Endothelial cell of umbilical vein (primary cell): ENCODE data around the gene ATG5. TPM values are rescaled to one million over a fixed set of nuclear protein-coding genes. Genes with fewer than 3 reads are reported as not detected.
"Not testable (repeated sequence)": the region's sequence is repeated elsewhere in the genome, so short reads cannot be mapped to it uniquely, and the experiment has no call there.

ENCODE experiments used
- BruUV-seq: library from RNA; stranded (reverse); fragments of 400-500 nt; replicated peaks from 2 replicates; lab custom pipeline; 2021; lab: Mats Ljungman, UMichigan
- CTCF ChIA-PET: fragments of 300-600, 350-600 bp; sonication (Branson Sonifier 250); formaldehyde crosslinking; loops from one replicate; lab custom pipeline; 2021; ENCODE audit warnings: antibody characterized with exemption, inconsistent platforms; lab: Charles Lee
- POLR2A ChIA-PET: fragments of 300-600, 350-600 bp; sonication (Branson Sonifier 250); formaldehyde crosslinking; loops from one replicate; lab custom pipeline; 2021; ENCODE audit warnings: antibody characterized with exemption, inconsistent platforms; lab: Charles Lee
- DNase-seq: peaks from one replicate; pipeline ENCODE4 v3.0.0-alpha.2; 2011; ENCODE audit warnings: low read depth, low spot score
- FAIRE-seq: peaks from 2 replicates; lab custom pipeline; 2011; peaks lifted over from hg19 to GRCh38; lab: Jason Lieb, UNC
- H2AFZ ChIP-seq: 2 replicates; pipeline ENCODE4 v1.6.0; 2012; ENCODE audit warnings: low read depth, low read length, control low read depth, inconsistent platforms
- H3K27ac ChIP-seq: 2 replicates; pipeline ENCODE4 v1.5.1; 2011; ENCODE audit warnings: low read depth, mild to moderate bottlenecking, control low read depth, low read length, moderate library complexity; ENCODE audit not compliant: insufficient read depth
- H3K27me3 ChIP-seq, 2 experiments: 2 replicates each; pipeline versions ENCODE4 v1.6.0 to v1.6.1; 2011; ENCODE audit warnings: low read length in 2 of 2, mixed read lengths in 1 of 2; ENCODE audit not compliant: control insufficient read depth in 2 of 2, insufficient read depth in 2 of 2
- H3K36me3 ChIP-seq, 2 experiments: 2 replicates in 1 of 2; 3 replicates in 1 of 2; pipeline ENCODE4 v1.5.1; 2011; ENCODE audit warnings: low read length in 2 of 2, mild to moderate bottlenecking in 1 of 2, moderate library complexity in 1 of 2; ENCODE audit not compliant: control insufficient read depth in 2 of 2, insufficient read depth in 2 of 2; ENCODE audit errors: extremely low read depth in 1 of 2
- H3K4me1 ChIP-seq: 3 replicates; pipeline ENCODE4 v1.5.1; 2011; ENCODE audit warnings: mild to moderate bottlenecking, low read length; ENCODE audit not compliant: control insufficient read depth, insufficient read depth; ENCODE audit errors: extremely low read depth
- H3K4me2 ChIP-seq: 2 replicates; pipeline ENCODE4 v1.6.1; 2011; ENCODE audit warnings: low read length, control low read depth, mixed read lengths; ENCODE audit not compliant: insufficient read depth
- H3K4me3 ChIP-seq, 3 experiments: fragments of 200-600 bp in 1 of 3; sonication (generic), shearing (Covaris generic) in 1 of 3; replicated peaks in 1 of 3; 2 replicates each; pipeline ENCODE4 v1.5.1; 2011 to 2016; ENCODE audit warnings: control low read depth in 3 of 3, low read length in 3 of 3, mild to moderate bottlenecking in 2 of 3, inconsistent platforms in 1 of 3, low read depth in 1 of 3, moderate library complexity in 1 of 3; ENCODE audit not compliant: insufficient read depth in 1 of 3
- H3K79me2 ChIP-seq: 2 replicates; pipeline ENCODE4 v1.6.0; 2012; ENCODE audit warnings: low read length, inconsistent platforms; ENCODE audit not compliant: control insufficient read depth, insufficient read depth
- H3K9ac ChIP-seq: replicated peaks from 2 replicates; pipeline ENCODE3; 2011; ENCODE audit warnings: low read length, control low read depth; ENCODE audit not compliant: insufficient read depth; ENCODE audit errors: extremely low read depth
- H3K9me1 ChIP-seq: replicated peaks from 3 replicates; pipeline ENCODE4 v1.6.0; 2011; ENCODE audit warnings: mild to moderate bottlenecking, low read length; ENCODE audit not compliant: control insufficient read depth, insufficient read depth; ENCODE audit errors: extremely low read depth
- H3K9me3 ChIP-seq: replicated peaks from 2 replicates; pipeline ENCODE4 v1.5.1; 2012; ENCODE audit warnings: low read length, inconsistent platforms; ENCODE audit not compliant: control insufficient read depth, insufficient read depth
- H4K20me1 ChIP-seq: replicated peaks from 2 replicates; pipeline ENCODE3; 2011; ENCODE audit warnings: mild to moderate bottlenecking, low read length; ENCODE audit not compliant: control insufficient read depth, insufficient read depth; ENCODE audit errors: extremely low read depth
- CTCF ChIP-seq, 2 donors: IDR thresholded peaks; 1 replicate in 1 of 2; 2 replicates in 1 of 2; pipeline ENCODE4 v1.5.1; 2011; ENCODE audit warnings: low read length in 2 of 2, mild to moderate bottlenecking in 2 of 2, moderate library complexity in 2 of 2, control low read depth in 1 of 2, inconsistent platforms in 1 of 2, low read depth in 1 of 2; ENCODE audit not compliant: insufficient read depth in 1 of 2; ENCODE audit errors: extremely low read depth in 1 of 2
- EZH2 ChIP-seq: IDR thresholded peaks from 2 replicates; pipeline ENCODE4 v1.6.1; 2012; ENCODE audit warnings: borderline replicate concordance, low read depth, mild to moderate bottlenecking, moderate library complexity, low read length, inconsistent platforms; ENCODE audit not compliant: severe bottlenecking
- FOS ChIP-seq: IDR thresholded peaks from 2 replicates; pipeline ENCODE4 v1.6.1; 2011; ENCODE audit warnings: mild to moderate bottlenecking, low read length, moderate library complexity, borderline replicate concordance; ENCODE audit not compliant: insufficient read depth
- GATA2 ChIP-seq: IDR thresholded peaks from 2 replicates; pipeline ENCODE4 v1.7.0; 2011; ENCODE audit warnings: low read depth, mild to moderate bottlenecking, moderate library complexity, mixed read lengths, low read length; ENCODE audit not compliant: insufficient read length, insufficient read depth
- JUN ChIP-seq: IDR thresholded peaks from 2 replicates; pipeline ENCODE4 v1.6.1; 2011; ENCODE audit warnings: borderline replicate concordance, low read depth; ENCODE audit not compliant: insufficient read length, insufficient read depth
- MYC ChIP-seq: IDR thresholded peaks from one replicate; pipeline ENCODE4 v1.6.1; 2011; ENCODE audit warnings: mild to moderate bottlenecking, low read depth, low read length
- POLR2A ChIP-seq: IDR thresholded peaks from 2 replicates; pipeline ENCODE4 v1.6.1; 2012; ENCODE audit warnings: low read depth, mild to moderate bottlenecking, control low read depth, low read length
- POLR2AphosphoS5 ChIP-seq: IDR thresholded peaks from 2 replicates; pipeline ENCODE4 v1.6.1; 2012; ENCODE audit warnings: low read depth, mild to moderate bottlenecking, control low read depth, low read length, moderate library complexity; ENCODE audit not compliant: insufficient read depth
- dilution Hi-C: fragments of 300-500 bp; cut with MboI; formaldehyde crosslinking; loops from one replicate; pipeline ENCODE4 v1.15.0; 2019; ENCODE audit warnings: low sequenced_read_pairs; ENCODE audit not compliant: extremely low pct_ligation_motif_present
- intact Hi-C: fragments of 100-400 bp; cut with micrococcal nuclease; formaldehyde crosslinking; loops from one replicate; pipeline ENCODE4 v1.10.0; 2022
- polyA plus RNA-seq, 4 experiments: library from polyadenylated mRNA; depleted of rRNA in 3 of 4; stranded (reverse) in 3 of 4; unstranded in 1 of 4; fragments of >200 nt; gene quantifications; 2 replicates each; pipeline versions ENCODE4 v1.2.1 to v1.2.3, GENCODE V29; 2011 to 2012; ENCODE audit warnings: missing spikeins in 1 of 4
- total RNA-seq: library from RNA; stranded (reverse); gene quantifications from 2 replicates; pipeline ENCODE4 v1.2.3, GENCODE V29; 2021
- TF ChIP-seq, protein P1 (sequence below): IDR thresholded peaks from 2 replicates; pipeline ENCODE4 v1.6.1; 2011; ENCODE audit not compliant: insufficient read depth, insufficient read length

Gene ATG5
- total and polyA plus RNA-seq, 2 donors (not counting 3 experiments of a cell fraction or from before 2014, with no cell fraction given): 14.1 to 32.8 TPM

DNA sequence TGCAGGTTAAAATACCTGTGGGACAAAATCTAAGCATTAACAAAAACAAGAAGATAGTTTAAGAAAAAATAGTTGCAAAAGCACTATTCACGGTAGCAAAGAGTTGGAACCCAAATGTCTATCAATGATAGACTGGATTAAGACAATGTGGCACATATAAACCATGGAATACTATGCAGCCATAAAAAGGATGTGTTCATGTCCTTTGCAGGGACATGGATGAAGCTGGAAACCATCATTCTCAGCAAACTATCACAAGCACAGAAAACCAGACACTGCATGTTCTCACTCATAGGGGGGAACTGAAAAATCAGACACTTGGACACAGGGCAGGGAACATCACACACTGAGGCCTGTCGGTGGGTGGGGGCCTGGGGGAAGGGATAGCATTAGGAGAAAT lies 65.8 kb downstream of the ATG5 start:
- H3K4me3 ChIP-seq, H3K27ac ChIP-seq, H3K4me2 ChIP-seq, DNase-seq, H3K36me3 ChIP-seq, dilution Hi-C loops, H3K4me1 ChIP-seq, H3K27me3 ChIP-seq, BruUV-seq, H3K9ac ChIP-seq, H2AFZ ChIP-seq, H3K9me1 ChIP-seq, intact Hi-C loops, FAIRE-seq, H3K9me3 ChIP-seq, H4K20me1 ChIP-seq, POLR2A ChIA-PET: not testable (repeated sequence)
- peaks cover 28% of the 10 kb centered on the region for H3K79me2 ChIP-seq
- CTCF ChIA-PET: interaction anchor here (1.0 kb wide), 1 partner anchor 16 kb away, joined by 3 read pairs; no protein-coding TSS in a partner anchor

- no peak overlapping the region for H3K27ac ChIP-seq
- H3K9me1 ChIP-seq: no peaks in the 10 kb centered on the region
- DNase-seq (no peak), FAIRE-seq (no peak)
- no peak for TF ChIP-seq CTCF (IDR thresholded peaks at IDR 0.05; ENCODE audit: extremely low read depth in 1 of 2, insufficient read depth in 1 of 2, low read depth in 1 of 2, low read length in 2 of 2)
- TF ChIP-seq JUN: no peak
- no peak for TF ChIP-seq POLR2AphosphoS5
- TF ChIP-seq, protein P1, sequence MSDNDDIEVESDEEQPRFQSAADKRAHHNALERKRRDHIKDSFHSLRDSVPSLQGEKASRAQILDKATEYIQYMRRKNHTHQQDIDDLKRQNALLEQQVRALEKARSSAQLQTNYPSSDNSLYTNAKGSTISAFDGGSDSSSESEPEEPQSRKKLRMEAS: no peak
- TF ChIP-seq EZH2: no peak
- no peak for TF ChIP-seq FOS
- TF ChIP-seq POLR2A: no peak
- no peak for TF ChIP-seq GATA2
- no peak for TF ChIP-seq MYC
- H3K79me2 ChIP-seq: peaks cover 23% of the 10 kb centered on the region
- POLR2A ChIA-PET: no interaction called here
- peaks cover 0 to 2% of the 10 kb centered on the region in 2 experiments for H3K36me3 ChIP-seq
- dilution Hi-C loops (no loop called here), intact Hi-C loops (no loop called here)
- no peak overlapping the region for H3K9ac ChIP-seq
- no peaks in the 10 kb centered on the region for H3K9me3 ChIP-seq
- H4K20me1 ChIP-seq: no peaks in the 10 kb centered on the region
- H3K4me1 ChIP-seq: no peaks in the 10 kb centered on the region
- no peak overlapping the region for H3K4me2 ChIP-seq
- no peak overlapping the region for H3K4me3 ChIP-seq
- no peaks in the 10 kb centered on the region for H3K27me3 ChIP-seq
- CTCF ChIA-PET: interaction anchor here (1.0 kb wide), 1 partner anchor 17 kb away, joined by 3 read pairs; no protein-coding TSS in a partner anchor
- H2AFZ ChIP-seq: no peak overlapping the region
- no TSS peak for BruUV-seq
These were observed 66.8 kb downstream of the ATG5 start for GRCh38 chr6:106258726-106259125.
